Chondrocyte (in vitro differentiated cells): Measurements from ENCODE around the gene NDUFB7. TPM values are rescaled to one million over a fixed set of nuclear protein-coding genes. Genes with fewer than 3 reads are reported as not detected.
"Not testable (repeated sequence)": the region's sequence is repeated elsewhere in the genome, so short reads cannot be mapped to it uniquely, and the experiment has no call there.

ENCODE experiments used
- DNase-seq: peaks from one replicate; pipeline ENCODE4 v3.0.0; 2021; ENCODE audit warnings: mixed read lengths, low spot score
- H3K27ac Mint-ChIP-seq: one replicate; pipeline ENCODE4 v1.8.0; 2021; ENCODE audit warnings: mild to moderate bottlenecking, moderate library complexity, mixed read lengths; ENCODE audit not compliant: unreplicated experiment
- H3K27me3 Mint-ChIP-seq: 2 replicates; pipeline ENCODE4 v1.8.0; 2021; ENCODE audit warnings: low read depth, mixed read lengths
- H3K36me3 Mint-ChIP-seq: 2 replicates; pipeline ENCODE4 v1.8.0; 2021; ENCODE audit warnings: low read depth, mixed read lengths
- H3K4me1 Mint-ChIP-seq: 2 replicates; pipeline ENCODE4 v1.8.0; 2021; ENCODE audit warnings: low read depth, mild to moderate bottlenecking, mixed read lengths
- H3K4me3 Mint-ChIP-seq: one replicate; pipeline ENCODE4 v1.8.0; 2021; ENCODE audit warnings: mild to moderate bottlenecking, moderate library complexity, mixed read lengths; ENCODE audit not compliant: unreplicated experiment
- H3K9me3 Mint-ChIP-seq: 2 replicates; pipeline ENCODE4 v1.8.0; 2021; ENCODE audit warnings: low read depth, mixed read lengths
- CTCF ChIP-seq: fragments of 200-600 bp; sonication (generic); IDR thresholded peaks from 2 replicates; pipeline ENCODE4 v1.5.0; 2021; ENCODE audit warnings: antibody characterized with exemption, mild to moderate bottlenecking, moderate library complexity
- total RNA-seq: library from RNA; stranded (reverse); gene quantifications from 3 replicates; pipeline ENCODE4 v1.2.1, GENCODE V29; 2021

NDUFB7 gene
- total RNA-seq, 1 donor from 2014 or later = 128 TPM

- no peaks in the 10 kb centered on the region for H3K36me3 Mint-ChIP-seq
- H3K4me3 Mint-ChIP-seq = no peak overlapping the region
- peaks cover 39% of the 10 kb centered on the region for H3K4me1 Mint-ChIP-seq
- DNase-seq = no peak
- no peak overlapping the region for H3K27ac Mint-ChIP-seq
- TF ChIP-seq CTCF = no peak
- no peaks in the 10 kb centered on the region for H3K27me3 Mint-ChIP-seq
- H3K9me3 Mint-ChIP-seq = no peaks in the 10 kb centered on the region
These were observed 17.5 kb downstream of the NDUFB7 start for GRCh38 chr19:14554382-14554812.

- peaks cover 36% of the 10 kb centered on the region for H3K4me1 Mint-ChIP-seq
- no peaks in the 10 kb centered on the region for H3K36me3 Mint-ChIP-seq
- no peak overlapping the region for H3K27ac Mint-ChIP-seq
- H3K27me3 Mint-ChIP-seq = no peaks in the 10 kb centered on the region
- DNase-seq = no peak
- no peak overlapping the region for H3K4me3 Mint-ChIP-seq
- H3K9me3 Mint-ChIP-seq = no peaks in the 10 kb centered on the region
- TF ChIP-seq CTCF = no peak
These were observed 18.0 kb downstream of the NDUFB7 start for GRCh38 chr19:14553939-14554243.

GRCh38 chr19:14553042-14553938 lies 18.6 kb downstream of the NDUFB7 start:
- TF ChIP-seq CTCF = no peak
- H3K4me3 Mint-ChIP-seq = no peak overlapping the region
- H3K9me3 Mint-ChIP-seq = no peaks in the 10 kb centered on the region
- H3K27ac Mint-ChIP-seq = no peak overlapping the region
- H3K4me1 Mint-ChIP-seq = peaks cover 31% of the 10 kb centered on the region
- H3K36me3 Mint-ChIP-seq = no peaks in the 10 kb centered on the region
- H3K27me3 Mint-ChIP-seq = no peaks in the 10 kb centered on the region
- DNase-seq = no peak

- peaks cover 27% of the 10 kb centered on the region for H3K4me1 Mint-ChIP-seq
- not testable (repeated sequence) for H3K9me3 Mint-ChIP-seq, H3K36me3 Mint-ChIP-seq, H3K4me3 Mint-ChIP-seq, H3K27ac Mint-ChIP-seq, H3K27me3 Mint-ChIP-seq, DNase-seq
These were observed 19.9 kb downstream of the NDUFB7 start for GRCh38 chr19:14552006-14552360.

- H3K9me3 Mint-ChIP-seq, H3K27me3 Mint-ChIP-seq, H3K4me3 Mint-ChIP-seq, H3K36me3 Mint-ChIP-seq, H3K27ac Mint-ChIP-seq, DNase-seq: not testable (repeated sequence)
- TF ChIP-seq CTCF = peak; percentile 57
- H3K4me1 Mint-ChIP-seq = peaks cover 25% of the 10 kb centered on the region
These were observed 20.5 kb downstream of the NDUFB7 start for GRCh38 chr19:14551134-14552005.
